HTERT RPE-1 (cell line): Measurements from ENCODE around the gene SLFN5.
"Not testable (repeated sequence)": the region's sequence is repeated elsewhere in the genome, so short reads cannot be mapped to it uniquely, and the experiment has no call there.

Source experiments
- in situ Hi-C: fragments of 300-500 bp; cut with MboI; formaldehyde crosslinking; loops from 4 replicates; pipeline ENCODE4 v1.14.3; 2020; ENCODE audit warnings: low sequenced_read_pairs

Gene SLFN5

DNA sequence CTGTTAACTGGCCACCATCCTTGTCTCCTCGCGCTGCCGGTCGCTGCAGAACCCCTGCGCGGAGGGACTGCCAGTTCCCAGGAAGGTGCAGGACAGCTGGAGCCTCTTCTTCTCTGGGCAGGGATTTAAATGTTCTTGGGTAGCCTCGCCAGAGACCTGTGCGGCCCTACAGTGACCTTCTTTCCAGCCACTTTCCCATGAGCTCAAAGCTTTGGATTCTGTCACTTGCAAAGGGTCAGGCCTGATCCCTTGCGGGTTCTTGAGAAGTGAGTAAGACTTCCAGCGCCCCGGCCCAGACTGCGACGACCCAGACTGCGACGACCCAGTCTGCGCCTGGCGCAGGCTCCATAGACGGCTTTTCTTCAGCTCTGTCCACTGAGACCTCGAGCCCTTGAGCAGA, 1.4 kb upstream of the SLFN5 start:
- in situ Hi-C loops: no loop called here

- in situ Hi-C loops: no loop called here
These were observed 591 bp upstream of the SLFN5 start for GRCh38 chr17:35242158-35242804.

DNA sequence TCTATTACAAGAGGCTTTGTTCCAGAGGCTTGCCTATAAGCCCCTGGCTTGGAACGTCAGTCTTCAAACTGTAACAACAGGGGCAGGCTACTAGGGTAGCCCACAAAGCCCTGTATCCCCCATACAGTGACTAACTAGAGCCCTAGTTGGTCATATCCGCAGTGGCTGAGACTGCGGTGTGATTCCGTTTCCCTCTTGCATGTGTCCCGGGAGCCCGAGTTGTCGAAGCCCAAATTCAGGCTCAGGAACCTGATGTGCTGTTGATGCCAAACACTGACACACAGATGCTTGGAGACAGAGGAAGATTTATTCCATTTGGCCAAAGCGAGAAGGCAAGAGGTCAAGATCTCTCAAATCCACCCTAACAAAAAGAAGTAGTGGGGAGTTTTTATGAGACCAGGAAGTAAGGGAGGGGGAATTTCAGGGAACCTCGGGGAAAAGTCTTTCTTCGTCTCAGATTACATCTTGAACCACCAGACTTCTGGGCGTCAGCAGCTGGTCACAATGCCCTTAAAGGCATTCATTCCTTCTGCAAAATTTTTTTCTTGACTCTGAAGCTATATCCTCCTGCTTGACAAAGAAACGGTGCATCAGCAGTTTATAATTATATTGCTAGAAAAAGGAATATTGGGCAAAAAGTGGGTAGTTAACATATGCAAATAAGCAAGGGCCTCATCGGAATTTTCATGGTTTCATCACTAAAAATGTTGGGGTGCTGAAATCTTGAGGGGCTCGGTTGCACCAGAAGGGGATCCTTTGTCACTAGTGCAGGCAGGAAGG, 879 bp downstream of the SLFN5 start:
- in situ Hi-C loops: no loop called here

- in situ Hi-C loops: no loop called here
These were observed 1.7 kb downstream of the SLFN5 start for GRCh38 chr17:35244341-35245195.

- in situ Hi-C loops: no loop called here
These were observed 2.3 kb downstream of the SLFN5 start for GRCh38 chr17:35245196-35245486.

GRCh38 chr17:35252651-35253050, 9.8 kb downstream of the SLFN5 start:
- in situ Hi-C loops: no loop called here

DNA sequence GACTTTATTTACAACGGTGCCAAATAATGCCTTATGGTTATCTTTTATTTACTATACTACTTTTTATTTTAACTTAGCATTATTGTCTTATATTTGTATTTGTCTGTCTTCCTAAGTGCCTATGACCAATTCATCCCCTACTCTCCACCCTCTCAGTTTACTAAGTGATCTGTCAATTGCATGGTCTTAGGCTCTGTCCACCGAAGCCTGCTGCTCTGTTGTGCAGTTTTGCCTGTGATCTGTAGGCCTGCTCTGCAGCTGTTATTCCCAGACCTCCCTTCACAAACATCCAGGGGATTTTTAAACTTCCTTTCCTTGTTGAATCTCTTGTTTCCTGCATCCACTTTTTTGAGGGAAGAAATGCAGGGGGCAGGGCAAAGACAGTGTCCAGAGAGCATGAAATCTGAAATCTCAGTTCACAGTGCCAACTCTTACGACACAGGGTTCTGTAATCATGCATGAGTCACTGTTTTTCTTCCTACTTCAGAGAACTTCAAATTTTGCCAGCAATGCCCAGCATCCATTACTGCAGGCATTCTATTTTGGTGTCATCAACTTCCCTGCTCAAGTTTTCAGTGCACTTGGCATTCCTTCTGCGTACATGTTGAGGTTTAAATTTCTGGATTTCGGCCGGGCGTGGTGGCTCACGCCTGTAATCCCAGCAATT, 11.4 kb downstream of the SLFN5 start:
- in situ Hi-C loops: no loop called here

- in situ Hi-C loops: no loop called here
These were observed 12.4 kb downstream of the SLFN5 start for GRCh38 chr17:35255316-35255715.

GRCh38 chr17:35256629-35257028, 13.8 kb downstream of the SLFN5 start:
- in situ Hi-C loops: no loop called here

DNA sequence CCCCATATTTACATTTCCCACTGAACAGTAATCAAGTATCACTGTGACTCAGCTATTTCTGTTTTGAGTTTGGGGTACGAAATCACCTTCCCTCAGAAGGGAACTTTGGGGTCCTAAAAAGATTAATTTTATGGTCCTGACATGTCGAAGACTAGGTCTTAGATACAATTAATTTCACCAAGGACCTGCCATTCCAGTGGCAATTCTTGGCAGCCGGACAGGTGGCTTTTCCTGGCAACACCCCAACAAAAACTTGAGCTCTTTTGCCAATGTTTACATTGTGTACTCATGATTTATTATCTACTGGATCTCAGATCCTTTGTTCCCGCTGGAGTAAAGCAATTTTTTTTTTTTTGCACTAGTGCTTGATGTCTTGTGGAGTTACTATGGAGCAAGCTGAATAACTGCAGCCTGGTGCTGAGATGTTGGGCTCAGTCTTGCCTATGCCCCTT, 14.4 kb downstream of the SLFN5 start:
- in situ Hi-C loops: no loop called here

DNA sequence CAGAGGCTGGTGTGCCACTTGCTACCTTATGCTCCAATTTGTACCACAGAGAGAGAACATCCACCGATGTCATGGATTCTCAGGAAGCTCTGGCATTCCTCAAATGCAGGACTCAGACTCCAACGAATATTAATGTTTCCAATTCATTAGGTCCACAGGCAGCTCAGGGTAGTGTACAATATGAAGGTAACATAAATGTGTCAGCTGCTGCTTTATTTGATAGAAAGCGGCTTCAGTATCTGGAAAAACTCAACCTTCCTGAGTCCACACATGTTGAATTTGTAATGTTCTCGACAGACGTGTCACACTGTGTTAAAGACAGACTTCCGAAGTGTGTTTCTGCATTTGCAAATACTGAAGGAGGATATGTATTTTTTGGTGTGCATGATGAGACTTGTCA, 16.1 kb downstream of the SLFN5 start:
- in situ Hi-C loops: no loop called here

- in situ Hi-C loops: no loop called here
These were observed 22.2 kb downstream of the SLFN5 start for GRCh38 chr17:35265071-35265470.

DNA sequence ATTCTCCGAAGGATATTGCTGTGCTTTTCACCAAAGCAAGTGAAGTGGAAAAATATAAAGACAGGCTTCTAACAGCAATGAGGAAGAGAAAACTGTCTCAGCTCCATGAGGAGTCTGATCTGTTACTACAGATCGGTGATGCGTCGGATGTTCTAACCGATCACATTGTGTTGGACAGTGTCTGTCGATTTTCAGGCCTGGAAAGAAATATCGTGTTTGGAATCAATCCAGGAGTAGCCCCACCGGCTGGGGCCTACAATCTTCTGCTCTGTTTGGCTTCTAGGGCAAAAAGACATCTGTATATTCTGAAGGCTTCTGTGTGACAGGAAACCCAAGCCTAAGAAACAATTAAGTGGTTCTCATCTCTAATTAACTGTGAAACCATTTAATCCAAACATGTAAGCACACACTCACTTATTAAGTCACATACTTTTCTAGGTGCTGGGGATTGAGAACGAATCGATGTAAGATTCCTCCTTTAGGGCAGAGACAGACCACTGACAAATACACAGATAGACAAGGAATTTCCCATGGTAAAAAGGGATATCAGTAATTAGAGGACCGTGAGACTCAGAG, 22.8 kb downstream of the SLFN5 start:
- in situ Hi-C loops: no loop called here

- in situ Hi-C loops: not testable (repeated sequence)
These were observed 31.5 kb downstream of the SLFN5 start for GRCh38 chr17:35274167-35275066.

DNA sequence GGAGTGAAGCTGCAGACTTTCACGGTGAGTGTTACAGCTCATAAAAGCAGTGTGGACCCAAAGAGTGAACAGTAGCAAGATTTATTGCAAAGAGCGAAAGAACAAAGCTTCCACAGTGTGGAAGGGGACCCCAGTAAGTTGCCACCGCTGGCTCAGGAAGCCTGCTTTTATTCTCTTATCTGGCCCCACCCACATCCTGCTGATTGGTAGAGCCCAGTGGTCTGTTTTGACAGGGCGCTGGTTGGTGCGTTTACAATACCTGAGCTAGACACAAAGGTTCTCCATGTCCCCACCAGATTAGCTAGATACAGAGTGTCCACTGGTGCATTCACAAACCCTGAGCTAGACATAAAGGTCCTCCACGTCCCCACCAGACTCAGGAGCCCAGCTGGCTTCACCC, 35.6 kb downstream of the SLFN5 start:
- in situ Hi-C loops: not testable (repeated sequence)

DNA sequence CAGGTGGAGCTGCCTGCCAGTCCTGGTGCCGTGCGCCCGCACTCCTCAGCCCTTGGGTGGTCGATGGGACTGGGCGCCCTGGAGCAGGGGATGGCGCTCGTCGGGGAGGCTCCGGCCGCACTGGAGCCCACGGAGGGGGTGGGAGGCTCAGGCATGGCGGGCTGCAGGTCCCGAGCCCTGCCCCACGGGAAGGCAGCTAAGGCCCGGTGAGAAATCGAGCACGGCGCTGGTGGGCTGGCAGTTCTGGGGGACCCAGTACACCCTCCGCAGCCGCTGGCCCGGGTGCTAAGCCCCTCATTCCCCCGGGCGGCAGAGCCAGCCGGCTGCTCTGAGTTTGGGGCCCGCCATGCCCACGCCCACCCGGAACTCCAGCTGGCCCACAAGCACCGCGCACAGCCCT, 36.0 kb downstream of the SLFN5 start:
- in situ Hi-C loops: not testable (repeated sequence)

DNA sequence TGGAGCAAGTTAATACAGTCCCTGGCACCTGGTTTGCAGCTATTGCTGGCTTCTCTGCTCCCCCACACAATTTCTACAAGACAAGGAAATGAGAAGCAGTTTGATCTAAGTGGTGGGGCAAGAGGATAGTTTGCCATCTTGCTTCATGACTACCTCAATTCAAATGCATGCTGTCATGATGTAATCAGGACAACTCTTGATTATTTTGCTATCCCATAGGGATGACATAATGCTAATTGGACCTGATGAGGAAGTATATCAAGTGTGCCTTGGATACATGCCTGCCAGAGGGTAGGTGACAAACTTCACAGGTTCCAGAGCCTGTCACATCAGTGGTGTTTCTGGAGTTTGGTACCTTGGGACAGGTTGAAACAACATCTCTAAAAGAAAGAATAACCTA, 40.9 kb downstream of the SLFN5 start:
- in situ Hi-C loops: no loop called here

- in situ Hi-C loops: no loop called here
These were observed 42.1 kb downstream of the SLFN5 start for GRCh38 chr17:35284955-35285354.

DNA sequence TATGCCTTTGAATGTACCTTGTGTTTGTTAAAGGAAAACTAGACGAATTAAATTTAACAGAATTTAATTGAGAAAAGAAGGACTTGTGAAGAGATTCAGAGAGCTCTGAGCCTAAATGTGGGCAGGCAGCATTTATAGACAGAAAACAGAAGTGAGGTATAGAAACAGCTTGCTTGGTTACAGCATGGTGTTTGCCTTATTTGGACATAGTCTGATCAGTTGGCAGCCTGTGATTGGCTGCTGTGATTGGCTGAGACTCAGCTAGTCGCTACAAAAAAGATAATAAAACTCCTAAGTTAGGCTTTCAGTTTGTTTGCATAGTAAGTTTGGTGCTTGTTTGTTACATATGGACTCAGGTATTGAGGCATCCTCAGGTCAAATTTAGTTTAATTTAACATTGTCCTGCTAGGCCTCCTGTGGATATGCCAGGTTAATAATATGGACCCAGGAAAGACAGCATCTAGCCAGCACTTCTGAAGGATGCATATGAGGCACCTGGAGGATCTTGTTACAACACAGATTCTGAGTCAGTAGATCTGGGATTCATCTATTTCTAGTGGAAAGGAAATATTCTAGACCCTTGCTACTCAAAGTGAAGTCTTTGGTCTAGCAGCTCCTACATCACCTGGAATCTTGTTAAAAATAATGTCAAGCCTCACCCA, 43.4 kb downstream of the SLFN5 start:
- in situ Hi-C loops: no loop called here
